Uterus (tissue), 2 donors: ENCODE results near the gene KLF7.

Experiments
- CTCF ChIP-seq, 4 experiments: fragments of 200-600 bp in 2 of 4; fragments of 450-650 bp in 2 of 4; sonication (generic) in 2 of 4; IDR thresholded peaks; one replicate each; pipeline ENCODE4 v1.5.1; 2016 to 2019; ENCODE audit warnings: antibody characterized with exemption in 4 of 4, mild to moderate bottlenecking in 2 of 4, moderate library complexity in 1 of 4
- POLR2A ChIP-seq, 2 donors: fragments of 450-650 bp; IDR thresholded peaks; one replicate each; pipeline ENCODE4 v1.6.1; 2016; ENCODE audit warnings: antibody characterized with exemption in 2 of 2, mild to moderate bottlenecking in 1 of 2, moderate library complexity in 1 of 2

GRCh38 chr2:207088276-207088675 lies 77.5 kb downstream of the KLF7 start:
- TF ChIP-seq POLR2A (IDR thresholded peaks at IDR 0.05) (no peak), CTCF (IDR thresholded peaks at IDR 0.05) (no peak)
